Effector CD4-positive, alpha-beta T cell (primary cell): ENCODE measurements around the gene DUSP5.
"Not testable (repeated sequence)": the region's sequence is repeated elsewhere in the genome, so short reads cannot be mapped to it uniquely, and the experiment has no call there.

Experiments
- DNase-seq: peaks from one replicate; pipeline ENCODE4 v3.0.0-alpha.2; 2020
- total RNA-seq: gene quantifications from one replicate; lab custom pipeline; 2026; lab: John Stamatoyannopoulos, UW

DUSP5 gene
- 108 reads per million, percentile 84 among the genes with 10 or more reads in this experiment for total RNA-seq

GRCh38 chr10:110497438-110498086 lies at the start of gene DUSP5:
TSS of gene DUSP5 (plus strand) at chr10:110497907. CDS start at chr10:110498122, 215 bp downstream.
- DNase-seq: peak; percentile 92

GRCh38 chr10:110448682-110449418 lies 48.9 kb upstream of the DUSP5 start:
- no peak for DNase-seq

- no peak for DNase-seq
These were observed 42.3 kb upstream of the DUSP5 start for GRCh38 chr10:110455446-110455845.

GRCh38 chr10:110456046-110456445 lies 41.7 kb upstream of the DUSP5 start:
- no peak for DNase-seq

- DNase-seq: no peak
These were observed 41.1 kb upstream of the DUSP5 start for GRCh38 chr10:110456523-110457091.

- no peak for DNase-seq
These were observed 39.9 kb upstream of the DUSP5 start for GRCh38 chr10:110457851-110458250.

GRCh38 chr10:110458266-110458920 lies 39.3 kb upstream of the DUSP5 start:
- no peak for DNase-seq

GRCh38 chr10:110459600-110459999 lies 38.1 kb upstream of the DUSP5 start:
- DNase-seq: no peak

GRCh38 chr10:110460111-110460809 lies 37.4 kb upstream of the DUSP5 start:
- peak; percentile 4 for DNase-seq

- no peak for DNase-seq
These were observed 36.6 kb upstream of the DUSP5 start for GRCh38 chr10:110461088-110461487.

GRCh38 chr10:110461530-110461929 lies 36.2 kb upstream of the DUSP5 start:
- no peak for DNase-seq

- no peak for DNase-seq
These were observed 35.3 kb upstream of the DUSP5 start for GRCh38 chr10:110462166-110463095.

- DNase-seq: not testable (repeated sequence)
These were observed 29.4 kb upstream of the DUSP5 start for GRCh38 chr10:110468258-110468657.

GRCh38 chr10:110470541-110470940 lies 27.2 kb upstream of the DUSP5 start:
- DNase-seq: not testable (repeated sequence)

- DNase-seq: no peak
These were observed 26.1 kb upstream of the DUSP5 start for GRCh38 chr10:110471566-110472139.

- no peak for DNase-seq
These were observed 23.7 kb upstream of the DUSP5 start for GRCh38 chr10:110474017-110474416.

- DNase-seq: no peak
These were observed 22.9 kb upstream of the DUSP5 start for GRCh38 chr10:110474826-110475225.

- no peak for DNase-seq
These were observed 21.8 kb upstream of the DUSP5 start for GRCh38 chr10:110475722-110476515.

- DNase-seq: no peak
These were observed 18.0 kb upstream of the DUSP5 start for GRCh38 chr10:110479710-110480109.

GRCh38 chr10:110480387-110480786 lies 17.3 kb upstream of the DUSP5 start:
- DNase-seq: no peak
